WTC11 (cell line): ENCODE data around the gene SKOR2. TPM values are rescaled to one million over a fixed set of nuclear protein-coding genes. Genes with fewer than 3 reads are reported as not detected.

ENCODE experiments used
- ATAC-seq: fragments of 200-7000 bp; cut with Tn5 transposase; 2 replicates; pipeline ENCODE4 v1.10.0; 2021; ENCODE audit warnings: mild to moderate bottlenecking, moderate library complexity
- CTCF ChIA-PET: fragments of 300-600 bp; sonication (Branson Sonifier 250); formaldehyde crosslinking; loops from one replicate; lab custom pipeline; 2021; ENCODE audit warnings: antibody characterized with exemption; lab: Charles Lee
- POLR2A ChIA-PET: fragments of 350-600 bp; sonication (Branson Sonifier 250); formaldehyde crosslinking; loops from one replicate; lab custom pipeline; 2021; ENCODE audit warnings: antibody characterized with exemption; lab: Charles Lee
- DNase-seq: peaks from one replicate; pipeline ENCODE4 v3.0.0; 2021; ENCODE audit warnings: low spot score
- H3K27ac Mint-ChIP-seq: 2 replicates; pipeline ENCODE4 v1.8.0; 2021; ENCODE audit warnings: mixed read lengths
- H3K27me3 Mint-ChIP-seq: 2 replicates; pipeline ENCODE4 v1.8.0; 2021; ENCODE audit warnings: low read depth, mild to moderate bottlenecking, moderate library complexity, mixed read lengths
- H3K36me3 Mint-ChIP-seq: 2 replicates; pipeline ENCODE4 v1.8.0; 2021; ENCODE audit warnings: mixed read lengths
- H3K4me1 Mint-ChIP-seq: 2 replicates; pipeline ENCODE4 v1.8.0; 2022; ENCODE audit warnings: mixed read lengths
- H3K4me3 Mint-ChIP-seq: 2 replicates; pipeline ENCODE4 v1.8.0; 2021; ENCODE audit warnings: mild to moderate bottlenecking, moderate library complexity, mixed read lengths
- H3K9me3 Mint-ChIP-seq: 2 replicates; pipeline ENCODE4 v1.8.0; 2021; ENCODE audit warnings: mixed read lengths
- ATF1 ChIP-seq: sonication (generic); formaldehyde crosslinking; IDR thresholded peaks from 2 replicates; pipeline ENCODE4 v1.8.1; 2023; ENCODE audit warnings: mild to moderate bottlenecking, moderate library complexity, missing genetic modification reagents
- CDX4 ChIP-seq: fragments of 250-450 bp; sonication (Bioruptor Pico); IDR thresholded peaks from 2 replicates; pipeline ENCODE4 v1.9.0; 2021; ENCODE audit warnings: moderate library complexity, mild to moderate bottlenecking, inconsistent platforms, borderline replicate concordance
- CTCF ChIP-seq: fragments of 200-600 bp; IDR thresholded peaks from 2 replicates; pipeline ENCODE4 v1.8.0; 2022; ENCODE audit warnings: antibody characterized with exemption
- E2F5 ChIP-seq: sonication (generic); formaldehyde crosslinking; IDR thresholded peaks from 2 replicates; pipeline ENCODE4 v1.8.1; 2022; ENCODE audit warnings: mild to moderate bottlenecking, moderate library complexity, missing genetic modification reagents
- ESRRA ChIP-seq: sonication (generic); formaldehyde crosslinking; IDR thresholded peaks from 2 replicates; pipeline ENCODE4 v1.8.1; 2022; ENCODE audit warnings: mild to moderate bottlenecking, missing genetic modification reagents, borderline replicate concordance
- FOXJ3 ChIP-seq: sonication (generic); formaldehyde crosslinking; IDR thresholded peaks from 2 replicates; pipeline ENCODE4 v1.9.0; 2021; ENCODE audit warnings: missing genetic modification reagents, mild to moderate bottlenecking, borderline replicate concordance
- MLX ChIP-seq: sonication (generic); formaldehyde crosslinking; IDR thresholded peaks from 2 replicates; pipeline ENCODE4 v1.8.1; 2023; ENCODE audit warnings: mild to moderate bottlenecking, missing genetic modification reagents, moderate library complexity
- NR1H2 ChIP-seq: sonication (generic); formaldehyde crosslinking; IDR thresholded peaks from 2 replicates; pipeline ENCODE4 v1.9.0; 2021; ENCODE audit warnings: mild to moderate bottlenecking, moderate library complexity, missing genetic modification reagents
- RELA ChIP-seq: sonication (generic); formaldehyde crosslinking; IDR thresholded peaks from 2 replicates; pipeline ENCODE4 v1.8.1; 2022; ENCODE audit warnings: missing genetic modification reagents, mild to moderate bottlenecking, borderline replicate concordance
- RORB ChIP-seq: fragments of 250-450 bp; sonication (Bioruptor Pico); IDR thresholded peaks from 2 replicates; pipeline ENCODE4 v1.9.0; 2021; ENCODE audit warnings: mild to moderate bottlenecking
- SMAD4 ChIP-seq: sonication (generic); formaldehyde crosslinking; IDR thresholded peaks from 2 replicates; pipeline ENCODE4 v1.8.0; 2022; ENCODE audit warnings: mild to moderate bottlenecking, missing genetic modification reagents
- TCF7 ChIP-seq: sonication (generic); formaldehyde crosslinking; IDR thresholded peaks from 2 replicates; pipeline ENCODE4 v1.8.0; 2022; ENCODE audit warnings: mild to moderate bottlenecking, low read depth, missing genetic modification reagents, moderate library complexity
- TEAD4 ChIP-seq: sonication (generic); formaldehyde crosslinking; IDR thresholded peaks from 2 replicates; pipeline ENCODE4 v1.8.0; 2022; ENCODE audit warnings: mild to moderate bottlenecking, missing genetic modification reagents
- TP53 ChIP-seq: sonication (generic); formaldehyde crosslinking; IDR thresholded peaks from 2 replicates; pipeline ENCODE4 v1.8.1; 2023; ENCODE audit warnings: mild to moderate bottlenecking, missing genetic modification reagents
- ZBTB21 ChIP-seq: sonication (generic); formaldehyde crosslinking; IDR thresholded peaks from 2 replicates; pipeline ENCODE4 v1.8.1; 2023; ENCODE audit warnings: mild to moderate bottlenecking, missing genetic modification reagents, borderline replicate concordance
- ZNF281 ChIP-seq: sonication (generic); formaldehyde crosslinking; IDR thresholded peaks from 2 replicates; pipeline ENCODE4 v1.8.0; 2023; ENCODE audit warnings: mild to moderate bottlenecking, missing genetic modification reagents
- total RNA-seq: library from RNA; stranded (reverse); gene quantifications from 3 replicates; pipeline ENCODE4 v1.2.3, GENCODE V29; 2021
- TF ChIP-seq, protein P1 (sequence below): sonication (generic); formaldehyde crosslinking; IDR thresholded peaks from 2 replicates; pipeline ENCODE4 v1.8.1; 2023; ENCODE audit warnings: mild to moderate bottlenecking, moderate library complexity, missing genetic modification reagents
- TF ChIP-seq, protein P2 (sequence below): sonication (generic); formaldehyde crosslinking; IDR thresholded peaks from 2 replicates; pipeline ENCODE4 v1.8.1; 2022; ENCODE audit warnings: missing genetic modification reagents, borderline replicate concordance

The SKOR2 gene
- total RNA-seq, 1 experiment from 2014 or later = 1.3 TPM

- peak; percentile 12 for DNase-seq
- TF ChIP-seq, protein P1, sequence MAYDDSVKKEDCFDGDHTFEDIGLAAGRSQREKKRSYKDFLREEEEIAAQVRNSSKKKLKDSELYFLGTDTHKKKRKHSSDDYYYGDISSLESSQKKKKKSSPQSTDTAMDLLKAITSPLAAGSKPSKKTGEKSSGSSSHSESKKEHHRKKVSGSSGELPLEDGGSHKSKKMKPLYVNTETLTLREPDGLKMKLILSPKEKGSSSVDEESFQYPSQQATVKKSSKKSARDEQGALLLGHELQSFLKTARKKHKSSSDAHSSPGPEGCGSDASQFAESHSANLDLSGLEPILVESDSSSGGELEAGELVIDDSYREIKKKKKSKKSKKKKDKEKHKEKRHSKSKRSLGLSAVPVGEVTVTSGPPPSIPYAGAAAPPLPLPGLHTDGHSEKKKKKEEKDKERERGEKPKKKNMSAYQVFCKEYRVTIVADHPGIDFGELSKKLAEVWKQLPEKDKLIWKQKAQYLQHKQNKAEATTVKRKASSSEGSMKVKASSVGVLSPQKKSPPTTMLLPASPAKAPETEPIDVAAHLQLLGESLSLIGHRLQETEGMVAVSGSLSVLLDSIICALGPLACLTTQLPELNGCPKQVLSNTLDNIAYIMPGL (CRISPR knock-in tag) = no peak
- TF ChIP-seq RELA (no peak), ESRRA (no peak), ATF1 (no peak), E2F5 (CRISPR knock-in tag) (no peak), SMAD4 (CRISPR knock-in tag) (no peak), ZNF281 (CRISPR knock-in tag) (no peak), MLX (no peak), CTCF (no peak), ZBTB21 (CRISPR knock-in tag) (no peak), TEAD4 (CRISPR knock-in tag) (no peak), CDX4 (CRISPR knock-in tag) (no peak), RORB (CRISPR knock-in tag) (no peak), TCF7 (no peak), NR1H2 (CRISPR knock-in tag) (no peak), TP53 (CRISPR knock-in tag) (no peak), FOXJ3 (CRISPR knock-in tag) (no peak)
- TF ChIP-seq, protein P2, sequence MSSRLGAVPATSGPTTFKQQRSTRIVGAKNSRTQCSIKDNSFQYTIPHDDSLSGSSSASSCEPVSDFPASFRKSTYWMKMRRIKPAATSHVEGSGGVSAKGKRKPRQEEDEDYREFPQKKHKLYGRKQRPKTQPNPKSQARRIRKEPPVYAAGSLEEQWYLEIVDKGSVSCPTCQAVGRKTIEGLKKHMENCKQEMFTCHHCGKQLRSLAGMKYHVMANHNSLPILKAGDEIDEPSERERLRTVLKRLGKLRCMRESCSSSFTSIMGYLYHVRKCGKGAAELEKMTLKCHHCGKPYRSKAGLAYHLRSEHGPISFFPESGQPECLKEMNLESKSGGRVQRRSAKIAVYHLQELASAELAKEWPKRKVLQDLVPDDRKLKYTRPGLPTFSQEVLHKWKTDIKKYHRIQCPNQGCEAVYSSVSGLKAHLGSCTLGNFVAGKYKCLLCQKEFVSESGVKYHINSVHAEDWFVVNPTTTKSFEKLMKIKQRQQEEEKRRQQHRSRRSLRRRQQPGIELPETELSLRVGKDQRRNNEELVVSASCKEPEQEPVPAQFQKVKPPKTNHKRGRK (CRISPR knock-in tag) = no peak
Measured at GRCh38 chr18:47262301-47263149, 11.1 kb upstream of the SKOR2 start.

More at GRCh38 chr18:47262301-47263149, 11.1 kb upstream of the SKOR2 start:
- Mint-ChIP-seq H3K27me3 (peaks cover 100% of the 10 kb centered on the region), H3K36me3 (no peaks in the 10 kb centered on the region), H3K9me3 (no peaks in the 10 kb centered on the region), H3K4me1 (peaks cover 34% of the 10 kb centered on the region), H3K27ac (no peak overlapping the region), H3K4me3 (peak overlapping the region; percentile 89)
- POLR2A ChIA-PET = interaction anchor here (1.3 to 1.5 kb wide), 2 partner anchors 14 to 15 kb away, joined by 3 to 4 read pairs; no protein-coding TSS in a partner anchor
- CTCF ChIA-PET = interaction anchor here (0.6 to 3.7 kb wide), 13 partner anchors 8 to 336 kb away, joined by 3 to 36 read pairs (median 4); partner anchors contain the start of gene SKOR2
- ATAC-seq = no peak
